HG02840 (cell line): Measurements from ENCODE around the gene SNX19.

ENCODE experiments used
- ATAC-seq: cut with Tn5 transposase; IDR thresholded peaks from one replicate; pipeline ENCODE4 v1.9.1; 2021; ENCODE audit warnings: mild to moderate bottlenecking, moderate library complexity, moderate number of reproducible peaks; ENCODE audit not compliant: unreplicated experiment, low FRiP score

The SNX19 gene

GRCh38 chr11:130848361-130849214 is 67.7 kb downstream of the SNX19 start:
- no peak for ATAC-seq

DNA sequence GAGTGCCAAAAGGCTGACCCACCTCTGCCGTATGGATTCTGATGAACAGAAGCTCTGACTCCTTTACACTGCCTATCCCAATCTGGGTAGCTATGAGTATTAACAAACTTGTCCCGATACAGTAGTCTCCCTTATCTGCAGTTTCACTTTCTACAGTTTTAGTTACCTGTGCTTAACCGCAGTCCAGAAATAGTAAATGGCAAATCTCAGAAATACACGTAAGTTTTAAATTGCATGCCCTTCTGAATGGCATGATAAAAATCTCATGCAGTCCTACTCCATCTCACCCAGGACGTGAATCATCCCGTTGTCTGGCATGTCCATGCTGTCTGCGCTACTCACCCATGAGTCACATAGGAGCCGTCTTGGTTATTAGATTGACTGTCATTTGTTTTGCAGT is 68.8 kb downstream of the SNX19 start:
- no peak for ATAC-seq

DNA sequence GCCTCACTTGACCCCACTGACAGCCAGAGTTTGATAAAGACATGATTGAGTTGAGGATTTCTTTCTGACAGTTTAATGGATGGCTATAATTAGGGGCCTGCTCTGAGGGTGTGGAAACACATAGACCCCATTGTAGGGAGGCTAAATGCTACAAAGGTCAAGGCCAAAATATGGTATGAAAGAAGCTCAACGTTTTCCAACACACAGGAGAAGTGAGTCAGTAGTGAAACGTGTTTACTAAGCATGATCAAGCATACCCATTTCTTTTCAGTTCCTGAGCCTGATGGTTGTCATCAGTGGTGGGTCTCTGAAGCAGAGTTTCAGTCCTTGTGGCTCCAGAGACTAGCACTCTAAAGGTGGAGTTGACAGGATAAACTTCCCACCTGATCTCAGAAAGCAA is 69.7 kb downstream of the SNX19 start:
- no peak for ATAC-seq

GRCh38 chr11:130842001-130842400 is 74.3 kb downstream of the SNX19 start:
- no peak for ATAC-seq

GRCh38 chr11:130840679-130841078 is 75.6 kb downstream of the SNX19 start:
- no peak for ATAC-seq

DNA sequence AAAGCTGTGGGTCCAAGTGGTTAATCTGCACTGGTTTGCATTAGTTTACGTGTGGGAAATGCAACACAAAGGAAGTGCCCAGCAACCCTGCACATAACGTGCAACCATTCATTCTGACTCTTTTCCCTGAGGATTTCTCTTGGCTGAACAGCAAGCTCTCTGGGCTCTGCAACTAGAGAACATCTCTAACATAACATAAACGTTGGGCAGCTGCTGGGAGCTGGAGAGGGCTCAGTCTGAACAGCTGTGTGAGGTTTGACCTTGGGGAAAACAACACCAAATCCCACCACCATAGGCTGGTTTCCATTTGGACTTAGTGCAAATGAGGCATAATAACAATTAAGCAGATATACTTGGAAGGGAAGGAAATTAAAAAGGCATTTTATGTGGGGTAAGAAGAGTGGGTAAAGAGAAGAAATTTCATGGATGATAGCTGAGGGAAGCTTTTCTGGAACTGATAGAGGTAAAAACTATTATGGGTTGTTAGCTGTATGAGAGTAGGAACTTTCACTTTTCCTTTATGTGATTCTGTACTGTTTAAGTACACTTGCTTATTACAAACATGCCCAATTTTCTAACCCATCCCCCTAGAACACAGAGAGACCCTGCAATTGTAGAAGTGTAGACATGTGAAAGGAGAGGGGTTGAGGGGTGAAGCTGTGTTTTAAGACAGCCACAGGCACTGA is 76.2 kb downstream of the SNX19 start:
- no peak for ATAC-seq

GRCh38 chr11:130837194-130837593 is 79.1 kb downstream of the SNX19 start:
- ATAC-seq: no peak

GRCh38 chr11:130834886-130835285 is 81.4 kb downstream of the SNX19 start:
- ATAC-seq: no peak

DNA sequence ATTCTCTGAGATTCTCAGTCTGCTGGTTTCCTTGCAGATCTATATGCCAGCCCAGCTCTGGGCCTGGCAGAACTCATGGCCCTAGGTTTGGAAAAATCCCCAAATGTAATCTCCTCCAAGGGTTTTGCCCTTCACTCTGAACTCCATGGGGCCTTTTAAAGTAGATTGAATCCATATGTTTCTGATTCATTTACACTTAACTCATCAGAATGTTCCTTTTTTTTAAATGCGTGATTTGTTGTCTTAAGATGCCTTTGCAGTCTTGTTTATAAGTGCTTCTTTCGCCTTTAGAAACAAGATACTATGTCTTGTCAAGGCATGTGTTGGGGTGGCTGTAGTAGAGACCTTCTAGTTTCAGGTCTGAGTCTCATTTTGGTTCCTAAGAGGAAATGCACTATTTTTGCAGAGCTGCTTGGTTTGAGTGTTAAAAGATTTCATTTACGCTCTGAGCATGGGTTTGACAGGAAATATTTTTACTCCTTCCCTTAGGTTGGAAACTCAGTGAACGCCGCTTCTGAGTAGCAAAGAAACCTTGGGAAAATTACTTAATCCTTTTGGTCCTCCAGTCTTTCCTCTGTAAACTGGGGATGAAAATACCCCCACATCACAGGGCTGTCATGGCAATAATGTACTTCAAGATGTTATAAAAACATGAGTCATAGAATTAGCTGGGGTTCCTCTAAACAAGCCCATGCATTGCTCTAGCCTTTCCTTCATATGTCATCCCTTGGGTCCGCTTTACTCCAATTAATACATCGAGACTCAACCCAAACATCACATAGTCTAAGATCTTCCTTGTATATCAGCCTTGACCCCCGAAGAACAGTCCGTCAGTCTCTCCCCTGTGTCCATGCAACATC is 83.5 kb downstream of the SNX19 start:
- no peak for ATAC-seq

GRCh38 chr11:130831976-130832375 is 84.3 kb downstream of the SNX19 start:
- ATAC-seq: no peak

- no peak for ATAC-seq
Observed at GRCh38 chr11:130831506-130831905, 84.8 kb downstream of the SNX19 start.

- ATAC-seq: no peak
Observed at GRCh38 chr11:130830566-130830965, 85.7 kb downstream of the SNX19 start.

- no peak for ATAC-seq
Observed at GRCh38 chr11:130829920-130830511, 86.3 kb downstream of the SNX19 start.

GRCh38 chr11:130828741-130829140 is 87.5 kb downstream of the SNX19 start:
- ATAC-seq: no peak

DNA sequence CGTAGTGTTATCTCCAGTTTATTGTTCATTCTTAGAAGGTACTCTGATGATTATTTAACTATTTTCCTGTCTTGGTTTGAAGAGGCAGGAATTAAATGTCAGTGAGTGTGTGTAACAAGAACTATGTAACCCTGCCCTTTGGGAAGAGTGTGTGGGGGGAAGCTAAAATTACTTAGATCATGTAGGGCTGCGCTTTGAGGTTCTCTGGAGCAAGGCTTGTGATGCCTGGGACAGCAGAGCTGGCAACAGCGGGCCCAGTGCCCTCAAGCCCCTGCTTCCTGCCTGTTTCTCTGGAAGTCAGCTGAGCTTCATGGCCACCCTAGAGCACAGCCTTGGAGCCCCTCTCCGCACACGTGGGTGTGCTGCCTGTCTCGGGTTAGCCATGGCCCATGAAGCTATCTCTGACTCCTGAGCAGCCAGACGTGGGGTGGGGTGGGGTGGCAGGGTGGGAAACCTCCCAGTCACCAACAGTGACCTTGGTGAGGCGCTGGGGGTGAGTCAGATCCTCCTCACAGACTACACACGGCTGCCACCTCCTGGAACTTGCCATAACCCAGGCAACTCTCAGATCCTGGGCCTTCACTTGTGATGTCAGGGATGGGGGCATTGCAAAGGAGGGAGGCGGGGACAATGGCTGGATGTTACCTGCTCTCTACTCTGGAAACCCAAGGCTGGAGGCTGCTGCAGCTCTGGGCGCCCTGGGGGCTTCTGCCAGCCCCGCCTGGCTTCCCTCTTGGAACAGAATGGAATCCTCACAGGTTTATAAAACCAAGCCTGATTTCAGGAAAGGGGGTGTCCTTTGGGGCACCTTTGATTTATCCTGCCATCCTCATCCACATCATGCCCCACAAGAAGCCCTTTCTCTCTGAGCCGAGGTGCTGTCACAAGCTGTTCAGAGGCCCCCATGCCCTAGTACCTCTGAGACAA is 88.6 kb downstream of the SNX19 start:
- ATAC-seq: no peak

DNA sequence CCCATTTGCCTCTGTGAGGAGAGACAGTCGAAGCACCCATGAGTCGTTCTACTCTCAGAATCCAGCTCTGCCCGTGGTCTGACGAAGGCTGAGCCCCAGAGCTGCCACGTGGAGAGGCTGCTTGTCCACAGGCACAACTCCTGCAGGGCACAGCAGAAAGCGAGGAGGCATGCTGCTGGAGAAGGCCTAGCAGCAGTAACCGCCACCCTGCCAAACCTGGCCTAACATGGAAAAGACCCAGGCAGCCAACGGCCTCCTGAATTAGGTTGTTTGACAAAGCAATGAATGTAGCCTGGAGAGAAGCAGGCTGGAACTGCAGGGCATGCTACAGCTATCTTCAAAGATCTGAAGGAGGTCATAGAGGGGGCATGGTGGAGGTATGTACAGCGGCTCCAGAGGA is 89.7 kb downstream of the SNX19 start:
- ATAC-seq: no peak

GRCh38 chr11:130825983-130826382 is 90.3 kb downstream of the SNX19 start:
- ATAC-seq: no peak

- no peak for ATAC-seq
Observed at GRCh38 chr11:130825561-130825960, 90.7 kb downstream of the SNX19 start.
